H1 (cell line): ENCODE results near the gene PPFIBP2. TPM values are rescaled to one million over a fixed set of nuclear protein-coding genes. Genes with fewer than 3 reads are reported as not detected.

Source experiments
- CHD2 ChIP-seq: IDR thresholded peaks from 2 replicates; pipeline ENCODE4 v1.6.1; 2012; ENCODE audit warnings: low read length, improper control_type of control experiment
- NRF1 ChIP-seq: IDR thresholded peaks from 2 replicates; pipeline ENCODE4 v1.6.1; 2011; ENCODE audit warnings: mild to moderate bottlenecking, low read depth, low read length, improper control_type of control experiment
- SRF ChIP-seq: IDR thresholded peaks from 2 replicates; pipeline ENCODE4 v1.6.1; 2011; ENCODE audit warnings: mild to moderate bottlenecking, low read depth, low read length, moderate library complexity
- TAF1 ChIP-seq: IDR thresholded peaks from 2 replicates; pipeline ENCODE4 v1.6.1; 2011; ENCODE audit warnings: mild to moderate bottlenecking, low read depth, low read length
- TBP ChIP-seq: IDR thresholded peaks from 2 replicates; pipeline ENCODE4 v1.6.1; 2011; ENCODE audit warnings: low read depth, low read length, improper control_type of control experiment
- polyA plus RNA-seq, 7 experiments: library from polyadenylated mRNA; depleted of rRNA in 3 of 7; stranded (reverse) in 5 of 7; unstranded in 2 of 7; fragments of >200 nt in 5 of 7; fragments of 200-250 nt in 2 of 7; gene quantifications; 1 replicate in 5 of 7; 2 replicates in 1 of 7; 4 replicates in 1 of 7; pipeline versions ENCODE4 v1.2.1 to v1.2.3, GENCODE V29; 2011 to 2013; ENCODE audit warnings: missing spikeins in 2 of 7, mixed read lengths in 2 of 7
- total RNA-seq: library from RNA; stranded (reverse); fragmentation: NEBNext Ultra II Directional; extraction: Animal tissue kit (Norgen Biotek cat#: 25700); gene quantifications from 2 replicates; pipeline ENCODE4 v1.2.1, GENCODE V29; 2021
- TF ChIP-seq, protein P1 (sequence below): fragments of 300-600 bp; sonication (generic); IDR thresholded peaks from 2 replicates; pipeline ENCODE4 v1.7.1; 2012; ENCODE audit warnings: low read length, moderate library complexity, mild to moderate bottlenecking, inconsistent platforms; ENCODE audit not compliant: insufficient replicate concordance

PPFIBP2 gene
- total and polyA plus RNA-seq, 2 of the 8 experiments (the other 6 are each of a cell fraction or from before 2014, with no cell fraction given), result 5.5 to 9.8 TPM

GRCh38 chr11:7672276-7672959 is 158.6 kb downstream of the PPFIBP2 start (continued):
- TF ChIP-seq, protein P1, sequence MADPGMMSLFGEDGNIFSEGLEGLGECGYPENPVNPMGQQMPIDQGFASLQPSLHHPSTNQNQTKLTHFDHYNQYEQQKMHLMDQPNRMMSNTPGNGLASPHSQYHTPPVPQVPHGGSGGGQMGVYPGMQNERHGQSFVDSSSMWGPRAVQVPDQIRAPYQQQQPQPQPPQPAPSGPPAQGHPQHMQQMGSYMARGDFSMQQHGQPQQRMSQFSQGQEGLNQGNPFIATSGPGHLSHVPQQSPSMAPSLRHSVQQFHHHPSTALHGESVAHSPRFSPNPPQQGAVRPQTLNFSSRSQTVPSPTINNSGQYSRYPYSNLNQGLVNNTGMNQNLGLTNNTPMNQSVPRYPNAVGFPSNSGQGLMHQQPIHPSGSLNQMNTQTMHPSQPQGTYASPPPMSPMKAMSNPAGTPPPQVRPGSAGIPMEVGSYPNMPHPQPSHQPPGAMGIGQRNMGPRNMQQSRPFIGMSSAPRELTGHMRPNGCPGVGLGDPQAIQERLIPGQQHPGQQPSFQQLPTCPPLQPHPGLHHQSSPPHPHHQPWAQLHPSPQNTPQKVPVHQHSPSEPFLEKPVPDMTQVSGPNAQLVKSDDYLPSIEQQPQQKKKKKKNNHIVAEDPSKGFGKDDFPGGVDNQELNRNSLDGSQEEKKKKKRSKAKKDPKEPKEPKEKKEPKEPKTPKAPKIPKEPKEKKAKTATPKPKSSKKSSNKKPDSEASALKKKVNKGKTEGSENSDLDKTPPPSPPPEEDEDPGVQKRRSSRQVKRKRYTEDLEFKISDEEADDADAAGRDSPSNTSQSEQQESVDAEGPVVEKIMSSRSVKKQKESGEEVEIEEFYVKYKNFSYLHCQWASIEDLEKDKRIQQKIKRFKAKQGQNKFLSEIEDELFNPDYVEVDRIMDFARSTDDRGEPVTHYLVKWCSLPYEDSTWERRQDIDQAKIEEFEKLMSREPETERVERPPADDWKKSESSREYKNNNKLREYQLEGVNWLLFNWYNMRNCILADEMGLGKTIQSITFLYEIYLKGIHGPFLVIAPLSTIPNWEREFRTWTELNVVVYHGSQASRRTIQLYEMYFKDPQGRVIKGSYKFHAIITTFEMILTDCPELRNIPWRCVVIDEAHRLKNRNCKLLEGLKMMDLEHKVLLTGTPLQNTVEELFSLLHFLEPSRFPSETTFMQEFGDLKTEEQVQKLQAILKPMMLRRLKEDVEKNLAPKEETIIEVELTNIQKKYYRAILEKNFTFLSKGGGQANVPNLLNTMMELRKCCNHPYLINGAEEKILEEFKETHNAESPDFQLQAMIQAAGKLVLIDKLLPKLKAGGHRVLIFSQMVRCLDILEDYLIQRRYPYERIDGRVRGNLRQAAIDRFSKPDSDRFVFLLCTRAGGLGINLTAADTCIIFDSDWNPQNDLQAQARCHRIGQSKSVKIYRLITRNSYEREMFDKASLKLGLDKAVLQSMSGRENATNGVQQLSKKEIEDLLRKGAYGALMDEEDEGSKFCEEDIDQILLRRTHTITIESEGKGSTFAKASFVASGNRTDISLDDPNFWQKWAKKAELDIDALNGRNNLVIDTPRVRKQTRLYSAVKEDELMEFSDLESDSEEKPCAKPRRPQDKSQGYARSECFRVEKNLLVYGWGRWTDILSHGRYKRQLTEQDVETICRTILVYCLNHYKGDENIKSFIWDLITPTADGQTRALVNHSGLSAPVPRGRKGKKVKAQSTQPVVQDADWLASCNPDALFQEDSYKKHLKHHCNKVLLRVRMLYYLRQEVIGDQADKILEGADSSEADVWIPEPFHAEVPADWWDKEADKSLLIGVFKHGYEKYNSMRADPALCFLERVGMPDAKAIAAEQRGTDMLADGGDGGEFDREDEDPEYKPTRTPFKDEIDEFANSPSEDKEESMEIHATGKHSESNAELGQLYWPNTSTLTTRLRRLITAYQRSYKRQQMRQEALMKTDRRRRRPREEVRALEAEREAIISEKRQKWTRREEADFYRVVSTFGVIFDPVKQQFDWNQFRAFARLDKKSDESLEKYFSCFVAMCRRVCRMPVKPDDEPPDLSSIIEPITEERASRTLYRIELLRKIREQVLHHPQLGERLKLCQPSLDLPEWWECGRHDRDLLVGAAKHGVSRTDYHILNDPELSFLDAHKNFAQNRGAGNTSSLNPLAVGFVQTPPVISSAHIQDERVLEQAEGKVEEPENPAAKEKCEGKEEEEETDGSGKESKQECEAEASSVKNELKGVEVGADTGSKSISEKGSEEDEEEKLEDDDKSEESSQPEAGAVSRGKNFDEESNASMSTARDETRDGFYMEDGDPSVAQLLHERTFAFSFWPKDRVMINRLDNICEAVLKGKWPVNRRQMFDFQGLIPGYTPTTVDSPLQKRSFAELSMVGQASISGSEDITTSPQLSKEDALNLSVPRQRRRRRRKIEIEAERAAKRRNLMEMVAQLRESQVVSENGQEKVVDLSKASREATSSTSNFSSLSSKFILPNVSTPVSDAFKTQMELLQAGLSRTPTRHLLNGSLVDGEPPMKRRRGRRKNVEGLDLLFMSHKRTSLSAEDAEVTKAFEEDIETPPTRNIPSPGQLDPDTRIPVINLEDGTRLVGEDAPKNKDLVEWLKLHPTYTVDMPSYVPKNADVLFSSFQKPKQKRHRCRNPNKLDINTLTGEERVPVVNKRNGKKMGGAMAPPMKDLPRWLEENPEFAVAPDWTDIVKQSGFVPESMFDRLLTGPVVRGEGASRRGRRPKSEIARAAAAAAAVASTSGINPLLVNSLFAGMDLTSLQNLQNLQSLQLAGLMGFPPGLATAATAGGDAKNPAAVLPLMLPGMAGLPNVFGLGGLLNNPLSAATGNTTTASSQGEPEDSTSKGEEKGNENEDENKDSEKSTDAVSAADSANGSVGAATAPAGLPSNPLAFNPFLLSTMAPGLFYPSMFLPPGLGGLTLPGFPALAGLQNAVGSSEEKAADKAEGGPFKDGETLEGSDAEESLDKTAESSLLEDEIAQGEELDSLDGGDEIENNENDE, result no peak
- no peak for TF ChIP-seq TBP
- no peak for TF ChIP-seq TAF1
- no peak for TF ChIP-seq CHD2
- no peak for TF ChIP-seq SRF
- TF ChIP-seq NRF1, result no peak
- TF ChIP-seq, all 59 proteins: peak for 0
